Measurements from ENCODE around the gene EDIL3. TPM values are rescaled to one million over a fixed set of nuclear protein-coding genes. Genes with fewer than 3 reads are reported as not detected.
"Not testable (repeated sequence)": the region's sequence is repeated elsewhere in the genome, so short reads cannot be mapped to it uniquely, and the experiment has no call there.

EDIL3 gene
- total RNA-seq, 4 donors from 2014 or later = 12.2 to 26.9 (median 16.1) TPM

GRCh38 chr5:84045964-84046363, 338.7 kb downstream of the EDIL3 start:
- TF ChIP-seq CTCF (IDR thresholded peaks at IDR 0.05) (no peak), EP300 (IDR thresholded peaks at IDR 0.05) (no peak), POLR2AphosphoS5 (IDR thresholded peaks at IDR 0.05) (no peak), POLR2A (IDR thresholded peaks at IDR 0.05) (no peak)
- no peak for ATAC-seq
- H3K4me1 ChIP-seq = no peaks in the 10 kb centered on the region

GRCh38 chr5:84036842-84037241, 347.8 kb downstream of the EDIL3 start:
- no peaks in the 10 kb centered on the region for H3K9me3 ChIP-seq
- no peaks in the 10 kb centered on the region for H3K4me1 ChIP-seq
- H3K27me3 ChIP-seq = no peaks in the 10 kb centered on the region
- TF ChIP-seq POLR2AphosphoS5 (IDR thresholded peaks at IDR 0.05) (no peak), POLR2A (IDR thresholded peaks at IDR 0.05) (no peak), CTCF (IDR thresholded peaks at IDR 0.05) (no peak), EP300 (IDR thresholded peaks at IDR 0.05) (no peak)
- 80% methylated on average over 1 of the region's 1 CpG; no CpG with 5 or more reads in 1 of the 2 donors for WGBS, 2 donors (ENCODE audit: low coverage in 1 of 2)
- H3K36me3 ChIP-seq = no peaks in the 10 kb centered on the region
- no peak overlapping the region for H3K4me3 ChIP-seq
- H3K27ac ChIP-seq = no peak overlapping the region
- ATAC-seq = no peak

More at GRCh38 chr5:84045964-84046363, 338.7 kb downstream of the EDIL3 start:
- WGBS, 2 donors (ENCODE audit: low coverage in 1 of 2) = 84 to 86% methylated on average over 3 of the region's 3 CpGs
- H3K36me3 ChIP-seq = no peaks in the 10 kb centered on the region
- no peak overlapping the region for H3K4me3 ChIP-seq
- no peaks in the 10 kb centered on the region for H3K27me3 ChIP-seq
- peaks cover 0 to 8% (median 0%) of the 10 kb centered on the region in 3 donors for H3K9me3 ChIP-seq
- no peak overlapping the region for H3K27ac ChIP-seq

GRCh38 chr5:84032324-84032723, 352.4 kb downstream of the EDIL3 start:
- ATAC-seq = no peak
- Histone ChIP-seq H3K9me3 (no peaks in the 10 kb centered on the region), H3K27ac (no peak overlapping the region), H3K27me3 (no peaks in the 10 kb centered on the region), H3K4me3 (no peak overlapping the region), H3K4me1 (no peaks in the 10 kb centered on the region), H3K36me3 (no peaks in the 10 kb centered on the region)
- no peak for TF ChIP-seq POLR2AphosphoS5 (IDR thresholded peaks at IDR 0.05)
- no peak for TF ChIP-seq EP300 (IDR thresholded peaks at IDR 0.05)
- no peak for TF ChIP-seq POLR2A (IDR thresholded peaks at IDR 0.05)
- no peak for TF ChIP-seq CTCF (IDR thresholded peaks at IDR 0.05)

GRCh38 chr5:84028093-84028492, 356.6 kb downstream of the EDIL3 start:
- H3K36me3 ChIP-seq = no peaks in the 10 kb centered on the region
- 84 to 86% methylated on average over 3 to 4 of the region's 4 CpGs for WGBS, 2 donors (ENCODE audit: low coverage in 1 of 2)
- H3K27ac ChIP-seq = no peak overlapping the region

GRCh38 chr5:84018521-84018920, 366.2 kb downstream of the EDIL3 start:
- ATAC-seq, H3K27ac ChIP-seq, H3K27me3 ChIP-seq, H3K4me3 ChIP-seq, H3K4me1 ChIP-seq, H3K36me3 ChIP-seq, H3K9me3 ChIP-seq: not testable (repeated sequence)
- 95% methylated on average over 2 of the region's 3 CpGs; no CpG with 5 or more reads in 1 of the 2 donors for WGBS, 2 donors (ENCODE audit: low coverage in 1 of 2)

More at GRCh38 chr5:84028093-84028492, 356.6 kb downstream of the EDIL3 start:
- Histone ChIP-seq H3K27me3 (no peaks in the 10 kb centered on the region), H3K4me3 (no peak overlapping the region), H3K9me3 (no peaks in the 10 kb centered on the region), H3K4me1 (no peaks in the 10 kb centered on the region)
- no peak for ATAC-seq
- TF ChIP-seq POLR2AphosphoS5 (IDR thresholded peaks at IDR 0.05) (no peak), POLR2A (IDR thresholded peaks at IDR 0.05) (no peak), CTCF (IDR thresholded peaks at IDR 0.05) (no peak), EP300 (IDR thresholded peaks at IDR 0.05) (no peak)

All from gastroesophageal sphincter (tissue), 4 donors.